Measurements from ENCODE around the gene JAZF1. TPM values are rescaled to one million over a fixed set of nuclear protein-coding genes. Genes with fewer than 3 reads are reported as not detected.

Gene JAZF1
- total RNA-seq, 1 donor from 2014 or later, result 36.1 TPM

DNA sequence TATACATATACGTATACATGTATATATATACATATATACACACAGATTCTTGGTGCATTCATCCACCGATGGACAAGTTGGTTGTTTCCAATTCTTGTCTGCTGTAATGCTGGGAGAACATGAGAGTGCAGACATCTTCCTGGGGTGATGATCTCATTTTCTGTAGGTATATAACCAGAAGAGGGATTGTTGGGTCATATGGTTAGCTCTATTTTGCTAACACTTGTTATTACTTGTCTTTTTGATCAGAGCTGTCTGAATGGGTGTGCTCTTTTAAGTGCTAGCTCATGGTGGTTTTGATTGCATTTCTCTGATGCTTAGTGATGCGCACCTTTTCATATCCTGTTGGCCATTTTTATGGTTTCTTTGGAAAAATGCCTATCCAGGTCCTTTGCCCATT is 334.2 kb downstream of the JAZF1 start:
- intact Hi-C loops (cut with DNase I), result no loop called here
- H3K27ac ChIP-seq, result no peak overlapping the region
- H3K4me3 ChIP-seq, result no peak overlapping the region
- no peak for TF ChIP-seq POLR2AphosphoS5 (IDR thresholded peaks at IDR 0.05; ENCODE audit: insufficient read depth in 1 of 2, low read depth in 1 of 2)
- TF ChIP-seq, protein P1, sequence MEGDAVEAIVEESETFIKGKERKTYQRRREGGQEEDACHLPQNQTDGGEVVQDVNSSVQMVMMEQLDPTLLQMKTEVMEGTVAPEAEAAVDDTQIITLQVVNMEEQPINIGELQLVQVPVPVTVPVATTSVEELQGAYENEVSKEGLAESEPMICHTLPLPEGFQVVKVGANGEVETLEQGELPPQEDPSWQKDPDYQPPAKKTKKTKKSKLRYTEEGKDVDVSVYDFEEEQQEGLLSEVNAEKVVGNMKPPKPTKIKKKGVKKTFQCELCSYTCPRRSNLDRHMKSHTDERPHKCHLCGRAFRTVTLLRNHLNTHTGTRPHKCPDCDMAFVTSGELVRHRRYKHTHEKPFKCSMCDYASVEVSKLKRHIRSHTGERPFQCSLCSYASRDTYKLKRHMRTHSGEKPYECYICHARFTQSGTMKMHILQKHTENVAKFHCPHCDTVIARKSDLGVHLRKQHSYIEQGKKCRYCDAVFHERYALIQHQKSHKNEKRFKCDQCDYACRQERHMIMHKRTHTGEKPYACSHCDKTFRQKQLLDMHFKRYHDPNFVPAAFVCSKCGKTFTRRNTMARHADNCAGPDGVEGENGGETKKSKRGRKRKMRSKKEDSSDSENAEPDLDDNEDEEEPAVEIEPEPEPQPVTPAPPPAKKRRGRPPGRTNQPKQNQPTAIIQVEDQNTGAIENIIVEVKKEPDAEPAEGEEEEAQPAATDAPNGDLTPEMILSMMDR (IDR thresholded peaks at IDR 0.05), result no peak
- no peak for TF ChIP-seq POLR2A (IDR thresholded peaks at IDR 0.05)
- H3K27me3 ChIP-seq, result no peaks in the 10 kb centered on the region
- peaks cover 12% of the 10 kb centered on the region for H3K4me1 ChIP-seq
- no peaks in the 10 kb centered on the region for H3K36me3 ChIP-seq
- no peaks in the 10 kb centered on the region for H3K9me3 ChIP-seq
- DNase-seq (ENCODE audit: extremely low spot score in 2 of 2), result no peak

DNA sequence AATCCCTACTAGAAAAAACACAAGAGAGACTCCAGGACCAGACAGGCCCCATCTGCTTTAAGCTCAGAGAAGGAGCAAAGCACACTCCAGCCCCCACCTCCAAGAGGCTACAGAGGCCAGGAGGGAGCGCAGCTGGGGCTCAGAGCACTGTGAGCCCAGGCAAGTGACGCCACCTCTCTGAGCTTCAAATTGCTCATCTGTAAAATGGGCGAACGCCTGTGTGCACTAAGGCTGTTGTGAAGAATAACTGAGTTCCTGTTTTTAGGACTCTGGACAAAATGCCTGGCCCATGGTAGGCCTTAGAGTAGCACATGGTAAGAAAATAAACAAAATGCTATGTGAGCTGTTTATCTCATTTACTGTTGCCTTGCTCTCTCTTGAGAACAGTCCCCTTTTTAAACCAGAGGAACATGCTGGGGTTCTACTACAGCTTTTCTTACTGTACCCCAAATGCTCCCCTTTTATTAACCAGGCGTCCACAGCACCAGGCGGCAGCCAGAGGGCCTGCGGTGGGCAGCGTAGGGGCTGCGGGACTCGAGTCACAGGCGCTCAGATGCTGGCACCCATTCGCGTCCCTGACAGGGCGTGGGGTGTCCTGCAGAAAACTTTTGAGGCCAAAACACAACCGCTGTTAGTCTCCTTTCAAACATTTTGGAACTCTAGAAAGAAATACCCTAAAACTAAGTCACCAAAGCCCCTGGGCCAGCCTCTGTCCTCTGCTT is 336.9 kb downstream of the JAZF1 start:
- Histone ChIP-seq H3K4me3 (no peak overlapping the region), H3K4me1 (peaks cover 12% of the 10 kb centered on the region), H3K36me3 (peaks cover 0 to 16% of the 10 kb centered on the region in 2 donors), H3K27ac (no peak overlapping the region), H3K9me3 (no peaks in the 10 kb centered on the region), H3K27me3 (no peaks in the 10 kb centered on the region)
- intact Hi-C loops (cut with DNase I), result no loop called here
- no peak for DNase-seq (ENCODE audit: extremely low spot score in 2 of 2)
- TF ChIP-seq, protein P1 (IDR thresholded peaks at IDR 0.05), result no peak
- no peak for TF ChIP-seq POLR2A (IDR thresholded peaks at IDR 0.05)

DNA sequence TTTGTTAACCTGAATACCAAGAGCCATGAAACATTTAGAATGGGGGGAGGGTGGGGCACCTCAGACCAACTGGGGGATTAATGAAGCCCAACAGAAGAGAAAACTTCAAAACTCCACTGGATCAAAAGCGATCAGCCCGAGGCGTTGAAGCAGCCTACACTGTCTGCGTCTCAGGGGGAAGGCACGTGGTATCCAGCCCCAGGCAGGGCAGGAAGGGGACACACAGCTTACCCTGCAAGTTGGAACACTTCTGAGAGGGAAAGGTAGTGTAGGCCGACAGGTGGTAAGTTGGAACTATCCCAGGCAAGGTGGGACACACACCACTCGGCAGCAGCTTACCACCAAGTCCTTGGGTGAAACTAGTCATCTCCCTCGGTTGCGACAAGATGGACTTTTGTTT is 337.7 kb downstream of the JAZF1 start:
- no peak for TF ChIP-seq POLR2AphosphoS5 (IDR thresholded peaks at IDR 0.05; ENCODE audit: insufficient read depth in 1 of 2, low read depth in 1 of 2)
- no peak for TF ChIP-seq POLR2A (IDR thresholded peaks at IDR 0.05)
- TF ChIP-seq, protein P1 (IDR thresholded peaks at IDR 0.05), result no peak
- Histone ChIP-seq H3K27me3 (no peaks in the 10 kb centered on the region), H3K9me3 (no peaks in the 10 kb centered on the region), H3K36me3 (peaks cover 0 to 16% of the 10 kb centered on the region in 2 donors), H3K4me1 (peaks cover 12% of the 10 kb centered on the region), H3K27ac (no peak overlapping the region), H3K4me3 (no peak overlapping the region)
- no peak for DNase-seq (ENCODE audit: extremely low spot score in 2 of 2)
- intact Hi-C loops (cut with DNase I), result no loop called here

DNA sequence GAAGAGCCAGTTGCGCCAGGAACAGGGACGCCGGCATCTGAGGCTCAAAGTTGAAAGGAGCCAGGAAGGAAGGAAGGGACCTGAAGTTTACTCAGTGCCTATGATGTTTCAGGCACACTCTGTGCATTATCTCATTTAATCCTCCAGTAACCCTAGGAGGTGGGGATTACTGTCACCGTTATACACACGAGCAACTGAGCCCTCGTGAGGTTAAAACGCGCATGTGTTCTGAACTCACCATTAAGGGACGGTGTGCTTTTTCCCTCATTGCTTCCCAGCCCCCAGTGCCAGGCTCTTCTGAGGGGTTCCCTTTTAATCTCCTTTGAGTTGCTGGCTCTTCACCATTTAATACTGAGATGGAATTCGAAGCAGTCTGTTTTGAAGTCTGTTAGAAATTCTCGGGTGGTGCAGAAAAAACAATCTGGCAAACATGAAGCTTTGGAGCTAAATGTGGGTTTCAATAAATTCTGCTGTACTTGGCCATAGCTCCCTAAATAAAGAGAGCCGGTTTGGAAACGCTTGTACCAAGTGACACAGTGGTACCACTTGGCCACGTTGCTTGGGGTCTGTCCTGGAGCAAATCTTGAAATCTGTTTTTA is 338.4 kb downstream of the JAZF1 start:
- intact Hi-C loops (cut with DNase I), result no loop called here
- TF ChIP-seq, protein P1 (IDR thresholded peaks at IDR 0.05), result no peak
- no peak for TF ChIP-seq POLR2A (IDR thresholded peaks at IDR 0.05)
- no peak for TF ChIP-seq POLR2AphosphoS5 (IDR thresholded peaks at IDR 0.05; ENCODE audit: insufficient read depth in 1 of 2, low read depth in 1 of 2)
- peaks cover 0 to 16% of the 10 kb centered on the region in 2 donors for H3K36me3 ChIP-seq
- no peak overlapping the region for H3K4me3 ChIP-seq
- DNase-seq (ENCODE audit: extremely low spot score in 2 of 2), result no peak
- no peaks in the 10 kb centered on the region for H3K27me3 ChIP-seq
- no peaks in the 10 kb centered on the region for H3K9me3 ChIP-seq
- H3K4me1 ChIP-seq, result peaks cover 12% of the 10 kb centered on the region
- no peak overlapping the region for H3K27ac ChIP-seq

DNA sequence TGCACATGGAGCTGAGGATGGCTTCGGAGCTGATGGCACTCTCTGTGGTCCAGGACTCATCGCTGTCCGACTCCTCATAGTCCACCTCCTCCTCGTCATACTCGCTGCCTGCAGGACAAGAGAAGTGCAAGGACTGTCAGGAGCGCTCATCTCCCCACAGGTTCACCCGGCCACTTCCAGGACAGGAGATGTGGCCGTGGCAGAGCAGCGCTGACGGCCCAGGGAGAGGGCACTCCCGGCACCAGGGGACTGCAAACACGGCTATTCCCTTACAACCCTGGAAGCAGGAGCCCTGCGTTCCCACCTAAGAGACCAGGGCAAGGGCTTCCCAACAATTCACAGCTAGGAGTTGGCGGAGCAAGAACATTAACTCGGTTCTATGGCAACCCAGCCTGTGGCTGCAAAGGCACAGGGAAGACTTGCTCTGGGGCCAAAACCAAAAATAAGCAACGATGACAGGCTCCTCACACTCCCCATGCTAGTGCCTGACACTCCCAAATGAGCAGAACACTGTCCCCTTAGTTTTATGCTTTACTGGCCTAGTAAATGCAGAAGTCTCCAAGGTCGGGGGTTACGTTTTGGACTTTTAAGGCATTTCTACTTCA is 339.7 kb downstream of the JAZF1 start:
- Histone ChIP-seq H3K27ac (no peak overlapping the region), H3K4me3 (no peak overlapping the region), H3K36me3 (peaks cover 0 to 16% of the 10 kb centered on the region in 2 donors), H3K4me1 (peaks cover 12% of the 10 kb centered on the region), H3K9me3 (no peaks in the 10 kb centered on the region), H3K27me3 (no peaks in the 10 kb centered on the region)
- TF ChIP-seq, protein P1 (IDR thresholded peaks at IDR 0.05), result no peak
- no peak for TF ChIP-seq POLR2A (IDR thresholded peaks at IDR 0.05)
- TF ChIP-seq POLR2AphosphoS5 (IDR thresholded peaks at IDR 0.05; ENCODE audit: insufficient read depth in 1 of 2, low read depth in 1 of 2), result no peak
- intact Hi-C loops (cut with DNase I), result no loop called here
- DNase-seq (ENCODE audit: extremely low spot score in 2 of 2), result no peak
